HG03565 (cell line): ENCODE results near the gene CDK5RAP2.
"Not testable (repeated sequence)": the region's sequence is repeated elsewhere in the genome, so short reads cannot be mapped to it uniquely, and the experiment has no call there.

ENCODE experiments used
- ATAC-seq: cut with Tn5 transposase; IDR thresholded peaks from one replicate; pipeline ENCODE4 v1.9.1; 2021; ENCODE audit warnings: mild to moderate bottlenecking, moderate library complexity; ENCODE audit not compliant: unreplicated experiment

Gene CDK5RAP2

DNA sequence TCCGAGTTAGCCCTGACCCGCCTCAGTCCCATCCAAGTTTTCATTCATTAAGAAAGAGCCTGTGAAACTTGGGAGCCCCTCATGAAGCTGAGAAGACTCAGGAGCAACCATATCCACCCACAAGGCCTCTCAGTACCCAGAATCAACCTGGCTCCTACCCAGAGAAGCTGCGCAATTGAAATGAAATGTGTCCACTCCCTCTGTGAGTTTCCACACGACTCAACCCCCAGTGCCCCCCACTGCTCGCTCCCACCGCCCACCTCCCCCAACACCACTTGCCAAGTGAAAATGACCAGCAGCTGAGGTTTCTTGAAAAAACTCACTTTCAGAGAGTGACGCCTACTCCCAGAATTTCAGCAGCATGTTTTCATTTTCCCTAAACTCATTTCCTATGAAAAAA lies 104.6 kb downstream of the CDK5RAP2 start:
- ATAC-seq, result no peak

DNA sequence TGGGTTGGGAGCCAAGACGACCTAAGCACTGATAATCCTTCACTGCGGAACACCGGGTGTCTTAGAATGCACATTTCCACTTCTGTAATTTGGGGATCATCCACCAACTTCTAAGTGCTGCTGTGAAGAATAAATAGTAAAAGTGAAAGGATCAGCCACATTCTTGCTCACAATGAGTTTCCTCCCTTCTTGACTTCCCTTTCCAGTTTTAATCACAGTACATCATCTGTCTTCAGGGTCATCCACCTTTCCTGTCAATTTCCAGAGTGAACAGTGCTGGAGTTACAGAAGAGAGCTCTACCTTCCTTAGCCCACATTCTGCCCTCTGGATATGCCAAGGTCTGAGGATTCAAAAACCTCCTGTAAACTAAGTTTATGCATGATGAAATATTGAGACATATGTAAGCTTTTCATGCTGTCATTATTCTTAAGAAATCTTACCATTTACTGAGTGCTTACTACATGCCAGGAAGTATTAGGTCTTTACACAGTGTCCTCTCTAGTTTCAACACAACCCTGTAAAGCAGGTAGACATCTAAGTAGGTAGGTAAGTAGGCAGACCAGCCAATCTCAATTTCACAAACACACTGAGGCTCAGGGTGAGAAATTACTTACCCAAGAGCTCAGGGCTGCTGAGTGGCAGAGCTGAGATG lies 105.2 kb downstream of the CDK5RAP2 start:
- no peak for ATAC-seq

DNA sequence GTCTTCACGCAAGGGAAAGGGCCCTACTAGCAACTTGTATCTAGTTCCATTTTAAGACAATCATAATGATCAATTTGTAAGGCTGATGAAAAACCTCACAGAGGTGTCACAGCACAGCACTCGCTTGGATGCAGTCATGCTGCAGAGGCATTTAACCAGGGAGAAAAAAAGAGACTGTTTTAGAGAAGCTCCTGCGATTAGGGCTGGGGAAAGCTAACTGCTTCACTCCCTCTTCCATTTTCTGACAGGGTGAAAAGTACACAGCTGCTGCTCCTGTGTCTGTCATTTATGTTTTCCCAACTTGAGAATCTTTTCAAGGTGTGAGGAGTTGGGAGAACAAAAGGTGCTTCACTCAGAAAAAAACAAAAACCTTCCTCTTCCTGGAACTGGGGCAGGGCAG lies 106.4 kb downstream of the CDK5RAP2 start:
- no peak for ATAC-seq

DNA sequence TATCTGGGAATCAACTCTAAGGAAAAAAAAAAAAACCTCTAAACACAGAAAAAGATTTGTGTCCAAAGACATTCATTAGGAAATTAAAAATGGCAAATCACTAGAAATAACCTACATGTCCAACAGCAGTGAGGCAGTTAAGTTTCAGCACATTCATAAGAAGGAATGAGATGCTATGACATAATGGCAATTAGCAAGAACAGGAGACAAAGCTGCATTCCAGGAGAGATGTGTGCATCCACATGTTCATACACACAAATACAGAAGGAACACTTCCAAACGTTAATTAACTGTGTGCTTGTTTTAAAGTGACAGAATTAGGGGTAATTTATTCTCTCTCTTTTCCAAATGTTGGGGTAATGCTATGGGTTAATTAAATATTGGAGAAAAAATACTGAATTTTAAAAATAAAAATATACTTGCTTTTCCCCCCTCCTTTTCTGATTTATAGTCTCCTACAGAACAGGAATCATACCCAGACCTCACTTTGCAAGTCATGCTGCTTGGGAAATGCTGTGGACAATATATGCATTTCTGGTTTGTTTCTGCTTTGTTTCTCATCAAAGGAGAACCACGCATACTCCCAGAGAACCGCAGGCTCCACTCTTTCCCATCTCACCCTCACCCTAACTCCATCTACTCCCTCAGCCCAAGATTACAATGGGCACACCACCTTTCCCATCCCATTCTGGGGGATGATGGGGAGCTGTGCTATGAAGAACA lies 114.1 kb downstream of the CDK5RAP2 start:
- ATAC-seq, result no peak

DNA sequence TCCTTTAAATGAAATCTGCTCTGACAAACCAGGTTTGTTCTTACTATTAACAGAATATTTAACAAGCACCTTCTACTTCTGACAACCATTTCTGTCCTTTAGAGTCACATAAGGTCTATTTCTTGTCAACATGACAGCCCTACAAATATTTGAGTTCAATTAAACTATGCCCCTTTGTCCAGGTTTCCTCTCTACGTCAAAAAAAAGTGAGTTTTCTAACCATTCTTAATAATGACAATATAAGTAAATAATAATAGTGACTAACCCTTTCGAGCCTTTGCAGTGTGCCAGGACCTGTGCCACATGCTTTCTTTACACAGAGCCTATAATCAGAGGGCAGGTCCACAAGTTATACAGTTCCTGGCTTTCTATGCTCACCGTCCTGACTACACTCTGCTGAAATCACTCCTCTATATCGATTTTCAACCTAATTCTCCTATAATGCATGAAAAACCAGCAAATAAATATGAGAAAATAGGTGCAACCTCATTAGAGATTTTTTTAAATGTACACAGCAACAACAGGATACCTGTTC lies 115.0 kb downstream of the CDK5RAP2 start:
- ATAC-seq, result no peak

DNA sequence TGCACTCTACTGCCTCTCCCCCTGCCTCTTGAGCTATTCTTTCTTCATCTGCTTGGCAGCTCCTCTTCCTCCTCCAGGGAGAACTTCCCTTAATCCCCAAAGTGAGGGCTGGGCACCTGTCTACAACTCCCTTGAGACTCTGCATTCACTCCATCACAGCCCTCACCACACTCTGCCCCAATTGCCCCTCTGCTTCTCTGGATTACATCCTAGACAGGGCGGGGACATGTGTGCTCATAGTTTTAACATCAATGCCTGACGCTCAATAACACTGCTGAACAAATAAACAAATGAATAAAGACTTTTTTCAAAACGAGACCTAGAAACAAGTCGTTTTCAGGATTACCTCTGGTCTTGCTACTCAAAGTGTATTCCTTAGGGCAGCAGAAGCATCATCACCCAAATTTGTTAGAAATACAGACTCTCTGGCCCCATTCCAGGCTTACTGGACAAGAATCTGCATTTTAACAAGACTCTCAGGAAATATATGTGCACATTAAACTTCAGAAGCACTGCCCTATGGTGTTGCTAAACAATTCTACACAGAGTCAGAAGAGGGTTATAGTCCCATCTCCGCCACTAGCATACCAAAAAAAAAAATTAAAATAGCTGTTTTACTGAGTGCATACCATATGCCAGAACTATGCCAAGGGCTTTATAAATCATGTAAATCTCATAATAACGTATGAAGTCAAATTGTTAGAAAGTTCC lies 115.6 kb downstream of the CDK5RAP2 start:
- ATAC-seq, result no peak

DNA sequence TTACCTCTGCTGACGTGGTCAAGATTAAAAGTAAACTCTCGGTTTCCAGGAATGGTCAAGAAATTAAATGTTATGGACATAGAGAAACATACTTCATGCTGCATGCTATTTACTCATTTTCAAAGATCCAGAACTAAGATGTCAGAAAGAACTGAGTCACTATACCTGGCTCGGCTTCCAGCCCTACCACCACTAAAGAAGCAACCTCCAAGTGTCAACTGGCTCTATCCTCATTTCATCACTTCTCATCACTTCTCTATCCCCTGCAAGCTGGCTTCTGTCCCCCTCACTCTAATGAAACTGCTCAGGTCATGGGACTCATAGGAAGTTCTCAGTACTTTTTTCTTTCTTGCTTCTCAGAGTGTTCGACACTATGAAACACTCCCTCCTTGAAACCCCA lies 116.2 kb downstream of the CDK5RAP2 start:
- ATAC-seq, result no peak

DNA sequence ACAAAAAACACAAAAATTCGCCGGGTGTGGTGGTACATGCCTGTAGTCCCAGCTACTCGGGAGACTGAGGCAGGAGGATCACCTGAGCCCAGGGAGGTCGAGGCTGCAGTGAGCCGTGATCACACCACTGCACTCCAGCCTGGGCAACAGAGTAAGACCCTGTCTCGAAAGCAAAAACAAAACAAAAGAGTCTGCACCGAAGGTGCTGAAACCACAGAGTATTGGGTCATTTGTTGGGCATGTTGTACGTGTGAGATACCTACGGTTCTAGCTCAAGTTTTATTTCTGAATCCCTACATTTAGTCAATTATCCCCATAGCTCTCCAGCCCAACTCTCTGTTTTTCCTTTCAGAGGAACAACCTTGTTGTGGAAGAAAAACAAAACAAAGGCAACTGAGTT lies 118.3 kb downstream of the CDK5RAP2 start:
- ATAC-seq, result not testable (repeated sequence)

DNA sequence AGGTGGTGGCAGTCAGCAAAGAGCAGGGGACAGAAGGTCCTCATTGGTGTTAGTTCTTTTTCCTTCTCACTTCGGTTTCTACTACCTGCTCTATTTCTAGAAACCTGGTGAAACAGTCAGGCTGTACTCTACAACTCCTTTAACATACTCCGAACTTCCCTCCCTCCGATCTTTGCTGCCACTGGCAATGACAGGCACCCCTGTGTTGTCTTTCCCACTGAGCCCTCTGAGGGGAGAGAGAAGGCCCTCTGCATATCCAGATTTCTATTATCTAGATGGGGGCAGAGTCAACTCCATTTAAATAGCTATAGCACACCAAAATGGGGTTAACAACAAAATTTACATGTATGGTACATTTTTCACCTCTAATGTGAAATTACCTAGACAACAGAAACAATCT lies 123.7 kb downstream of the CDK5RAP2 start:
- no peak for ATAC-seq

DNA sequence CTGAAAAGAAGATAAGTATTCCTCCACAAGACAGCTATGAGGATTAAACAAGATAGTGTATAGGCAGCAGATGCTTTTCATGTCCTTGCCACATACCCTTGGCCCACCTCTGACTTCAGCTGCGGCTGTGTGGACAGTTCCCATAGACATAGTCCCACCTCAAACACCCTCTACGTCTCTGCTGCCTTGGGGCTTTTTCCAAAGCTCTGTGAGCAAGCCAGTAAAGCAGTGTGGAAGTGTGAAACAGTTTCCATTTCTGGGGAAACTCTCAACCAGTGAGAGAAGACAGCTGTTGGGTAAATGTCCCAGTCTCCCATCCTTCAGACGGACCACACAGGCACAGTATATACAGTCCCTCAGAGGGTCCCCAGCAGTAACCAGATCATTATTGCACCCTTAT lies 125.5 kb downstream of the CDK5RAP2 start:
- no peak for ATAC-seq

DNA sequence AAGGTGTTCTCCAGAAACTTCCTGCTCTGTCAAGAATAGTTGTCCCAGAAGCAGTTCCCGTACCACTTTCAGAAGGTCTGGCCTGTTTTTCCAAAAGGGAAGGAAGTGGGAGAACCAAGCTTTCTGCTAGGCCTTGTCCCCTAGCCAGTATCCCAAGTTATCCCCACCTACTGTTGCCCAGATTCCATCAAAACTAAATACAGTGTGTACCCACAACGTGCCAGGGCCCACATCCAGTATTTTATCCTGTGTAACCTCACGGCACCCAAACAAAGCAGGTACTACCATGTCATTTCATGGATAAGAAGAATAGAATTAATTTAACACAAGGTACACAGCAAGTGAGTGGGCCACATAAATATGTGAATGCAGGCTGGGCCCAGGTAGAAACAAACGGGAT lies 126.2 kb downstream of the CDK5RAP2 start:
- ATAC-seq, result no peak

DNA sequence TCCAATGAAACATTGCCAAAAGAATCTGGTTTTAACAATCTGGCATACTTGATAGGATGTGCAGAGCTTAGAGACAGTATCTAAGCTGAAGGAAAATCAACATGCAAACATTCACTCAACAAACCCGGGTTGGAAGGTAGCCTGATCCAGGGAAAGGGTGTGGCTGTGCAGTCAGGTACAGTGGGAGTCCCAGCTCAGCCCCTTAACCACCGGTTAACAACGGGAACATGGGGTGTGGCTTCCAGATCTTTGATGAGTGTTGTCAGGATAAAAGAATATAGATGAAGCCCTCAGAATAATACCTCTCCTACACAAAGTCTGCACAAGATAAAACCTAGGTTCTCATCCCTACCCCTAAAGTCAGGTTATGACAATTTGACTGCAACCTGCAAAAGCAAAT lies 127.3 kb downstream of the CDK5RAP2 start:
- ATAC-seq, result no peak

DNA sequence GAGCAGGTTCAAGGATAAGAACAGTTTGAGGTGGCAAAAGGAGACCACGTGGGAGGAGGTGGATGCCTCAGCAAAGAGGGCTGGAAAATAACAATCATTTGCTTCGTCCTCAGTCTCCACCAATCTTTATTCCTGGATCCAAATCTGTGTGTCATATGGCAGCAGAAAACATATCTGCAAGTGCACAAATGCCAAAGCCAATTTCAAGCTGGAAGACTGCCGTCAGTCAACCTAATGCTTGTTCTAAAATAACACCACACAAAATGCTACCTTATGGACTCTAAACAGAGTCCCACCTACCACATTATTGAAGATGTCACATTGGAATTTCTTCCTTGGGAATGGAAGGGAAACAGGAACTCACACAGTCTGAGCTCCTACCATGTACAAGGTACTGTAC lies 129.1 kb downstream of the CDK5RAP2 start:
- no peak for ATAC-seq

DNA sequence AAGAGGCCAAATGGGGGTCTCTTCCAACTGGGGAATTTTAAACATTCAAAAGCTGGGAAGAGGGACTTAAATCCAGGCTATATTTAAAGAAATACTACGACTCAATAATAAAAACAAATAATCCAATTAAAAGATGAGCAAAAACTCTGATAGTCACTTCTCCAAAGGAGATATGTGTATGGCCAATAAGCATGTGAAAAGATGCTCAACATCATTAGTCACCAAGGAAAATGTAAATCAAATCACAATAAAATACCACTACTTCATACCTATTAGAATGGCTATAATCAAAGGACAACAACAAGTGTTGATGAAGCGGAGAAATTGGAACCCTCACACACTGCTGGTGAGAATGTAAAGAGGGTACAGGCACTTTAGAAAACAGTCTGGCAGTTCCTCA lies 130.4 kb downstream of the CDK5RAP2 start:
- ATAC-seq, result no peak

DNA sequence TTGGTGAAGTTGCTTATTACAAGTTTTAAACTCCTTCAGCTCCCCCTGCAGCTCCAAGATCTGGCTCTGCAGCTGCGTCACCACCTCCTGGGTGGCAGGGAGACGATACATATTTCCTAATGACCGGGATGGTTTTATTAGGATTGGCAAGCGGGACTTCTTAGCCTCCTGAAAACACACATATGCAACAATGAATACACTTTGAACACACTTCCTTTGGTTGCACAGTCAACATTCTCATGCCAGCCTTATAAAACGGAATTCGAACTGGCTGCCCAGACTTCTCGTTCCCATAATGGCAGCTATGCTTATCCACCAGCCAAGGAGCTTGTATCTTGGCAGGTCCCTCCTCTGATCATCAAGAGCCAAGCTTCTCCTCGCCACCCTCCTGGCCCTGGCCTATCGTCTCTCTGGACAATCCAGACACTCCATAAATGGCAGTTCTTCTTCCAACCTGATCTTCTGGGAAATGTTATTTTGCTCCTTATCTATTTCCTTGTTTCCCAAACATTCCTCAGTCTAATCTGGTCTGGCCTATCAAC lies 131.9 kb downstream of the CDK5RAP2 start:
- ATAC-seq, result no peak

DNA sequence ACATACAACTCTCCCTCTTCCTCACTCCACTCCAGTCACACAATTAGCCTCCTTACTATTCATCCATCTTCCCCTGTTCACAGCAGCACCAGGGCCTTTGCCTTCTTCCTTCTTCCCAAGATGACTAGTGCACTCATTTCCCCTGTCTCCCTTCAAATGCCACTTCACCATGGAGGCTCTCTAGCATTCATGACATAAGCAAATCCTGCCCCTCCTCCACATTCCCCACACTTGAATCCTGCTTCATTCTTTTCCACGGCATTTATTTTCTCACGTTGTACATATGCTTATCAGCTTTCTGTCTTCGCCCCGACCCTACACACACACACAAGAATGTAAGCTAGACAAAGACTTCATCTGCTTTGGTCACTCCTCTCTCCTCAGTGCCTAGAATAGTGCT lies 133.3 kb downstream of the CDK5RAP2 start:
- ATAC-seq, result no peak

DNA sequence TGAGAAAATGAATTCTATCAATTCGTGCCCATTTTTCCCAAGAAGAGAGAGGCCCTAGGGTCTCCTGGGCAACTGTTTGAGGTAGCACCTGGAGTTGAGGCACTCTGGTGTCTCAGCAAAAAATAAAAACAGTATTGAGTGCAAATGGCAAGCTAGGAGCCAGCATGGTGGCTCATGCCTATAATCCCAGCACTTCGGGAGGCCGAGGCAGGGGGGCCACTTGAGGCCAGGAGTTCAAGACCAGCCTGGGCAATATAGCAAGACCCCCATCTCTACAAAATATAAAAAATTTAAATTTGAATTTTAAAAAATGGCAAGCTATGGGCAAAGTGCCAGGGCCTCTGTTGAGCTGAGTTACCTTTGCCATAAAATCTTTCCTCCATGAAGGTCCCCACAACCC lies 136.0 kb downstream of the CDK5RAP2 start:
- no peak for ATAC-seq

DNA sequence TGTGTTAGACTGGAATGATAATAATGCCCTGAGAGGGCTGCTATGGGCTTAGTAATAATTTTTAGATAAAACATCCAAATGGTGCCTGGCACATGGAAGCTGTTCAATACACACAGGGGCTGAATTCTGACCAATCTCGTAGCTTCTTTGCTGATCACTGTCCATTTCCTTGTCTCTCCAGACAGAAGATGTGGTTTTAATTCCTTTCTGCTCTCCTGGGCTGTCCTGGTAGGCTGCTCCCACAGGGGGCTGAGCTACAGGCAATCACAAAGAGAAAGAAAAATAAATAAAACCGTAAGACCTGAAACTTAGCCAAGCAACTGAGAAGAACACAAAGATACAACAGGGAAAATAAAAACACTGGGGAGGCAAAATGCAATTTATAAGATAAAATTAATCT lies 136.5 kb downstream of the CDK5RAP2 start:
- no peak for ATAC-seq

DNA sequence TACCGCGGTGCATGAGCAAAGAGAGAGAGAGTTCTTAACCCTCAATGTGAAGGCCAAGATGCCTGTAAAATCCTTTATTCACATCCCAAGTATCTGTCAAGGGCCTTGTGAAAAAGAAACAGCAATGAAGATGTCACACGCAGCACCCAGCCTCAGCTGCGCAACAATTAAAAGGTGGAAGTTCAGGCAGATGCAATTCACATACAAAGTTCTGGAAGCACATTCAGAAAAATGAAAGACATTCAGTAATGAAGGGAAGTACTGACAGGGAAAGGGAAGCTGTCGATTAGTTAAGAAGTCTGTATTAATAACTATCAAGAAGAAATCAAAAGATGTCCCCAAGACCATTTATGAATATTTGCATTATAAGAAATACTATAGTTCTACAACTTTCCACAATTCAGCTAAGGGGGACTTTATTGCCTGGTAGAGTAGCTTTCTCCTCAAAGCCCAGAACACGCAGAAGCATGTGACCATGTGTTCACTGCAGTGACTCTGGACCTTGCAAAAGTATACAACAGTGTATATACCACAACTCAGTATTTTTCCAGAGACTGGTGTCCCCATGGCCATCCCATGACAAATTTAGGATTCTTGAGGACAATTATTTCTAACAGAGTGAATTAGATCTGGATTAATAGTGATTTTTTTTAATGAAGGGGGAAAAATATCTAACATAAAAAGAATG lies 137.5 kb downstream of the CDK5RAP2 start:
- ATAC-seq, result no peak

DNA sequence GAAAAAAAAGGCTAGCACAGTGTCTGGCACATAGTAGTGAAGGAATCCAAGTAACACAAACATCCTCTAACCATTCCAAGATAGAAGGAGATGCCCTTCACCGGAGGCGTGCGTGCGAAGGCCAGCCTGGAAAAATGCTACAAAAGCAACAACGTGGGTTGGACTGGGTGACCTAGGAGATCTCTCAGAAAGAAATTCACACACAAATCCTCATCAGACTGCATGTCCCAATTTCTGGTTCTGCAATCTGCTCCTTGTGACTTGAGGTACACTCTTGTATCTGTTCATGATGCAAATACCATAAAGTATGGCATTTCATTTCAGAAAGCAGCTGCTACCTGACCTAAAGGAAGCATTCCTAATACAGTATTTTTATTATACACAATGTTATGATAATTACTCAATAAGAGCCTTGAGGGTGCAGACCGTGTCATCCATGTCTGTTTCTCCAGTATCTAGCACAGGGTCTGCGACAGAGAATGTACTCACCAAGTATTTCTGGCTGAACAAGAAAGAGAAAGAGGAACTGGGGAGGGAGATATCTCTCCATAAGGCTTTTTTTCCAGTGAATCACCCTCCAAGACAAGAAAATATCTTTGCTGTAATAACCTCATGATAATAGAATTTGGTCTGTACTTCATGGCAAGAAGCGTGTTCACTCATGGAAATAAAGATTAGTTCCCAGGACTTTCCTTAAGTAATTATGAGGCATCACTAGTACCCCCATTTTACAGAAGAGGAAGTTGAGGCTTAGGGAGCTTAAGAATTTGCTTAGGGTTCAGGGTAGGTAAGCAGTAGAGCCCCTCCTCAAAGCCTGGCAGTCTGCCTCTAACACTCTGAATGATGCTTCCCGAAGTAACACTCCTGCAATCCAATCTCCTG lies 138.3 kb downstream of the CDK5RAP2 start:
- ATAC-seq, result no peak
